Measurements from ENCODE around the gene SLC30A3. TPM values are rescaled to one million over a fixed set of nuclear protein-coding genes. Genes with fewer than 3 reads are reported as not detected.

SLC30A3 gene
- total RNA-seq, 1 donor from 2014 or later = 0.58 TPM

DNA sequence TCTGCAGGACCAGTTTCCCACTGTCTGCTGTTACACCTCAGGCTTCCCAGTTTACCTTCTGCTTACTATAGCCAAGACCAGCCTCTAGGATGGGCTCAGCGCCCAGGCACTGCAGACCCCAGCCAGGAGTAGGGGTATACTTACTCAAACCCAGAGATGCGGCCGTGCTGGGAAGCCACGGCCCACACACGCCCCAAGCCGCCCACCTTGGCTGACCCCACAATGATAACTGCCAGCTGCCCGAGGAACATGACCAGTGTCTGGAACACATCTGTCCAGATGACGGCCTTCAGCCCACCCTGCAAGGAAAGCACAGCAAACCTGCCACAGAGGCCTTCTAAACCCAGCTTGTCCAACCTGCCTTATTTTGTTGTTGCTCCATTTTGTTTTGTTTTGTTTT lies 57.6 kb downstream of the SLC30A3 start:
- peaks cover 71% of the 10 kb centered on the region for H3K36me3 ChIP-seq
- no peak for DNase-seq

DNA sequence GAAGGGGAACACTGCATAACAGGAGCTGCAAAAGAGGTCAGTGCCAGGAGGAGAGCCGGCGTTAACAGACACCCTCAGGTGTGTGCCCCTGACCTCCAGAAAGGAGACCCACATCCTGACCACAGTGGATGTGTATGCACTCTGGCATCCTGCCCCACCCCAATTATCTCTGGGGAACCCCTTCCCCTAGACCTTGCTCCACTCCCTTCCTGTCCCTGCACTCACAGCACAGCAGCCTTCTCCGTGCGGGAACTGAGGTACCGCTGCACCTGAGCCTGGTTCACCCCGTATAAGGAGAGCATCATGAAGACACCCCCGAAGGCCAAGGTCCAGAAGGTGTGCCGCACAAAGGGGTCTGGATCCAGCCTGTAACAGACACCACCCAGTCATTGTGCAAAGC lies 58.3 kb downstream of the SLC30A3 start:
- Histone ChIP-seq H3K9me3 (no peaks in the 10 kb centered on the region), H3K4me3 (no peak overlapping the region), H3K27me3 (no peaks in the 10 kb centered on the region), H3K36me3 (peaks cover 77% of the 10 kb centered on the region), H3K4me1 (no peaks in the 10 kb centered on the region), H3K27ac (no peak overlapping the region)
- no peak for DNase-seq
- intact Hi-C loops (cut with DNase I) = loop anchor here (10.0 kb wide), 1 partner anchor 100 kb away; no protein-coding TSS in a partner anchor
- no peak for ATAC-seq
- TF ChIP-seq, protein P1, sequence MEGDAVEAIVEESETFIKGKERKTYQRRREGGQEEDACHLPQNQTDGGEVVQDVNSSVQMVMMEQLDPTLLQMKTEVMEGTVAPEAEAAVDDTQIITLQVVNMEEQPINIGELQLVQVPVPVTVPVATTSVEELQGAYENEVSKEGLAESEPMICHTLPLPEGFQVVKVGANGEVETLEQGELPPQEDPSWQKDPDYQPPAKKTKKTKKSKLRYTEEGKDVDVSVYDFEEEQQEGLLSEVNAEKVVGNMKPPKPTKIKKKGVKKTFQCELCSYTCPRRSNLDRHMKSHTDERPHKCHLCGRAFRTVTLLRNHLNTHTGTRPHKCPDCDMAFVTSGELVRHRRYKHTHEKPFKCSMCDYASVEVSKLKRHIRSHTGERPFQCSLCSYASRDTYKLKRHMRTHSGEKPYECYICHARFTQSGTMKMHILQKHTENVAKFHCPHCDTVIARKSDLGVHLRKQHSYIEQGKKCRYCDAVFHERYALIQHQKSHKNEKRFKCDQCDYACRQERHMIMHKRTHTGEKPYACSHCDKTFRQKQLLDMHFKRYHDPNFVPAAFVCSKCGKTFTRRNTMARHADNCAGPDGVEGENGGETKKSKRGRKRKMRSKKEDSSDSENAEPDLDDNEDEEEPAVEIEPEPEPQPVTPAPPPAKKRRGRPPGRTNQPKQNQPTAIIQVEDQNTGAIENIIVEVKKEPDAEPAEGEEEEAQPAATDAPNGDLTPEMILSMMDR (IDR thresholded peaks at IDR 0.05) = no peak

More for the DNA sequence above, 57.6 kb downstream of the SLC30A3 start:
- no peak overlapping the region for H3K27ac ChIP-seq
- intact Hi-C loops (cut with DNase I) = loop anchor here (10.0 kb wide), 1 partner anchor 100 kb away; no protein-coding TSS in a partner anchor
- TF ChIP-seq, protein P1 (IDR thresholded peaks at IDR 0.05) = no peak
- no peaks in the 10 kb centered on the region for H3K9me3 ChIP-seq
- no peaks in the 10 kb centered on the region for H3K27me3 ChIP-seq
- H3K4me1 ChIP-seq = no peaks in the 10 kb centered on the region
- ATAC-seq = no peak
- H3K4me3 ChIP-seq = no peak overlapping the region

DNA sequence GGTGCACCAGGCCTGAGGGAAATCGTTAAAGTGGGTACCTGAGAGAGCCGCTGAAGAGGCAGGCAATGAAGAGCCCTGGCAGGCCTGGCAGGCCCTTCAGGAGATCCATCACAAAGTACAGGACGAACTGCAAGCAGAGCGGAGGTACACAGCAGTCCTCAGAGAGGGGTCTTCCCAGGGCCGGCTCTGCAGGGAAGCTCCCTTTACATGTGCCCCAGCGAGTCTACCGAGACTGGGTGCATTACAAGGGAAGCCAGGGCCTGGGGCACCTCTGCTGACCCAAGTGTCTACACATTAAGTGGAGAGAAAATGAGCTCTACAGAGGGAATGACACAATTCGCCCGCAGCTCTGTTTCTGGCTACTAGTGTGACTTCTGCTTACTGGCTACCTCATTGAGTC lies 59.1 kb downstream of the SLC30A3 start:
- TF ChIP-seq, protein P1 (IDR thresholded peaks at IDR 0.05) = no peak
- H3K4me1 ChIP-seq = no peaks in the 10 kb centered on the region
- H3K27ac ChIP-seq = no peak overlapping the region
- ATAC-seq (no peak), DNase-seq (no peak)
- no peaks in the 10 kb centered on the region for H3K9me3 ChIP-seq
- intact Hi-C loops (cut with DNase I) = loop anchor here (10.0 kb wide), 1 partner anchor 99 kb away; no protein-coding TSS in a partner anchor
- peaks cover 77% of the 10 kb centered on the region for H3K36me3 ChIP-seq
- H3K4me3 ChIP-seq = no peak overlapping the region
- no peaks in the 10 kb centered on the region for H3K27me3 ChIP-seq

Other genes starting within 250 kb of the SLC30A3 start
- 68.0 TPM for gene TMEM214, start 230.1 kb downstream of the SLC30A3 start, total RNA-seq
- gene AGBL5, start 211.4 kb downstream of the SLC30A3 start, total RNA-seq = 14.0 TPM
- gene OST4, start 191.4 kb downstream of the SLC30A3 start, total RNA-seq = 248 TPM
- 84.6 TPM for gene EMILIN1, start 184.4 kb downstream of the SLC30A3 start, total RNA-seq
- gene KHK, start 176.3 kb downstream of the SLC30A3 start, total RNA-seq = 4.9 TPM
- gene CGREF1, start 143.9 kb downstream of the SLC30A3 start, total RNA-seq = 0.43 TPM
- 0.35 TPM for gene ABHD1, start 139.2 kb downstream of the SLC30A3 start, total RNA-seq
- 42.1 TPM for gene PREB, start 128.4 kb downstream of the SLC30A3 start, total RNA-seq
- not detected for gene PRR30, start 123.6 kb downstream of the SLC30A3 start, total RNA-seq
- not detected for gene TCF23, start 114.0 kb downstream of the SLC30A3 start, total RNA-seq
- 102 TPM for gene ATRAID, start 51.0 kb downstream of the SLC30A3 start, total RNA-seq
- 24.5 TPM for gene SLC5A6, start 50.8 kb downstream of the SLC30A3 start, total RNA-seq
- gene CAD, start 45.7 kb downstream of the SLC30A3 start, total RNA-seq = 27.1 TPM
- not detected for gene DNAJC5G, start 12.4 kb upstream of the SLC30A3 start, total RNA-seq
- not detected for gene TRIM54, start 19.4 kb upstream of the SLC30A3 start, total RNA-seq
- 2.8 TPM for gene UCN, start 45.4 kb upstream of the SLC30A3 start, total RNA-seq
- gene MPV17, start 60.0 kb upstream of the SLC30A3 start, total RNA-seq = 80.4 TPM
- 54.4 TPM for gene GTF3C2, start 93.7 kb upstream of the SLC30A3 start, total RNA-seq
- 35.0 TPM for gene EIF2B4, start 107.3 kb upstream of the SLC30A3 start, total RNA-seq
- gene SNX17, start 107.6 kb upstream of the SLC30A3 start, total RNA-seq = 97.6 TPM
- 14.2 TPM for gene ZNF513, start 117.7 kb upstream of the SLC30A3 start, total RNA-seq
- 51.8 TPM for gene PPM1G, start 146.5 kb upstream of the SLC30A3 start, total RNA-seq
- 75.8 TPM for gene NRBP1, start 165.6 kb upstream of the SLC30A3 start, total RNA-seq
- gene KRTCAP3, start 179.3 kb upstream of the SLC30A3 start, total RNA-seq = 22.5 TPM
- 19.2 TPM for gene IFT172, start 226.7 kb upstream of the SLC30A3 start, total RNA-seq
- gene FNDC4, start 232.2 kb upstream of the SLC30A3 start, total RNA-seq = 2.0 TPM
- gene GCKR, start 233.8 kb upstream of the SLC30A3 start, total RNA-seq = not detected